ENCODE data around the gene TMEM40. TPM values are rescaled to one million over a fixed set of nuclear protein-coding genes. Genes with fewer than 3 reads are reported as not detected.
"Not testable (repeated sequence)": the region's sequence is repeated elsewhere in the genome, so short reads cannot be mapped to it uniquely, and the experiment has no call there.

The TMEM40 gene
- total RNA-seq, 1 donor from 2014 or later: not detected

GRCh38 chr3:12775970-12776369 lies 16.9 kb upstream of the TMEM40 start:
- DNase-seq (ENCODE audit: low spot score): not testable (repeated sequence)

- DNase-seq (ENCODE audit: low spot score): no peak
These were observed 16.2 kb upstream of the TMEM40 start for GRCh38 chr3:12775226-12775625.

- DNase-seq (ENCODE audit: low spot score): no peak
These were observed 15.6 kb upstream of the TMEM40 start for GRCh38 chr3:12774619-12775018.

GRCh38 chr3:12773710-12774086 lies 14.6 kb upstream of the TMEM40 start:
- no peak for DNase-seq (ENCODE audit: low spot score)

- no peak for DNase-seq (ENCODE audit: low spot score)
These were observed 14.1 kb upstream of the TMEM40 start for GRCh38 chr3:12773030-12773709.

DNA sequence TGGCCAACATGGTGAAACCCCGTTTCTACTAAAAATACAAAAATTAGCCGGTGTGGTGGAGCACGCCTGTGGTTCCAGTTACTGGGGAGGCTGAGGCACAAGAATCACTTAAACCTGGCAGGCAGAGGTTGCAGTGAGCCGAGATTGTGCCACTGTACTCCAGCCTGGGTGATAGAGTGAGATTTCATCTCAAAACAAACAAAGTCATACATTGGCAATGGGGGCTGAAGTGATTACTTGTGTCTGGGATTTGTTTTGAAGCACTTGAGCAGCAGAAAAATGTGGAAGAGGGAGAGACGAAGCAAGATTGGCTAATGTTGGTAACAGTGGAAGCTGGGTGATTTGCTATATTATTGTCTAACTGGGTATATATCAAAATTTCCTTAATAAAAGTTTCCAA lies 13.4 kb upstream of the TMEM40 start:
- DNase-seq (ENCODE audit: low spot score): no peak

- DNase-seq (ENCODE audit: low spot score): no peak
These were observed 12.2 kb upstream of the TMEM40 start for GRCh38 chr3:12771236-12771635.

- no peak for DNase-seq (ENCODE audit: low spot score)
These were observed 10.7 kb upstream of the TMEM40 start for GRCh38 chr3:12769761-12770160.

- no peak for DNase-seq (ENCODE audit: low spot score)
These were observed 9.8 kb upstream of the TMEM40 start for GRCh38 chr3:12768579-12769527.

DNA sequence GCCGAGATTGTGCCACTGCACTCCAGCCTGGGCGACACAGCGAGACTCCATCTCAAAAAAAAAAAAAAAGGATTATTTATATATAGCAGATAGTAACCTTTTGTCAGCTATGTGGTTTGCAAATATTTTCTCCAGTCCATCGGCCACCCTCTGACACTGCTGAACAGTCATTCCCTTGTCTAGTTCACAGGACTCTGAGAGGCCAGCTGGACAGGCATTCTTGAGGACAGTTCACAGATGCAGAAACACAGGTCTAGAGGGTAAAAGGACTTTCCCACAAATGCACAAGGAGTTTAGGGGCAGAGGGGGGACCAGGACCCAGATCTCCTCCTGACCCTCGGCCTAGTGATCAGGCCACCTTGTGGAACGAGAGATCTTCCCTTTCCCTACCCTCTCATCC lies 7.5 kb upstream of the TMEM40 start:
- DNase-seq (ENCODE audit: low spot score): no peak

- no peak for DNase-seq (ENCODE audit: low spot score)
These were observed 5.2 kb upstream of the TMEM40 start for GRCh38 chr3:12764171-12764776.

DNA sequence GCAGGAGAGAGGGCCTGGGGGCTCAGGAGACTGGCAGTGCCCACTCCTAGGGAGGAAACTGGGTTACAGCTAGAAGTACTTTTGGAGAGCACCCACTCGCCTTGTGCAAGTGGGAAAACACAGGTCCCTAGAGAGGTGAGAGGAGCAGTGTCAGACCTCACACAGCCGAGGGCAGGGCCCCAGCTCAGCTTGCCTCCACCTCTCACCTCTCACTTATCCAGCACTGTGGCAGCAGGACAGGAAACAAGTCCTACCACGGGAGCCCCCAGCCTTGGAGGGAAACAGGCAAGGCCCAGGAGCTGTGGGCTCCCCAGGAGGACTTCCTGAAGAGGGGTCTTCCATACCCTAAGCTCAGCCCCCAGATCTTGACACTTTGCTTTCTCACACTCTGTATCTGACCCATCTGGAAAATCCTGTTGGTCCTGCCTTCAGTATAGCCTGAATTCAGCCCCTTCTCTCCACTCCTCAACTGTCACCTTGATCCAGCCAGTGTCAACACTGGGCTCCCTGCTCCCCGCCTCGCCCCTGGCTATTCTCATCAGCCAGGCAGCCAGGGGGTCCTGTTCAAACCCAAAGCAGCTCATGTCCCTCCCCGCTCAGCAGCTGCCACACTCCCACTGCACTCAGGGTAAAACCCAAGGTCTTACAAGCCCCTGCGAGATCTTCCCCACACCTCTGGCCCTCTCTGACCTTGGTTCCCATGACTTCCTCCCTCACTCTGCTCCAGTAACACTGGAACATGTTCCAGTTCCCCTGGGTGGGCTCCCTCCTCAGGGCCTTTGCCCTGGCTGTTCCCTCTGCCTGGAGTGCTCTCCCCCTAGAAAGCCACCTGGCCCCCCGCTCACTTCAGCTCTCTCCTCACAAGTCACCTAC lies 870 bp upstream of the TMEM40 start:
- DNase-seq (ENCODE audit: low spot score): no peak

GRCh38 chr3:12758025-12758781 lies 856 bp downstream of the TMEM40 start:
- DNase-seq (ENCODE audit: low spot score): no peak

DNA sequence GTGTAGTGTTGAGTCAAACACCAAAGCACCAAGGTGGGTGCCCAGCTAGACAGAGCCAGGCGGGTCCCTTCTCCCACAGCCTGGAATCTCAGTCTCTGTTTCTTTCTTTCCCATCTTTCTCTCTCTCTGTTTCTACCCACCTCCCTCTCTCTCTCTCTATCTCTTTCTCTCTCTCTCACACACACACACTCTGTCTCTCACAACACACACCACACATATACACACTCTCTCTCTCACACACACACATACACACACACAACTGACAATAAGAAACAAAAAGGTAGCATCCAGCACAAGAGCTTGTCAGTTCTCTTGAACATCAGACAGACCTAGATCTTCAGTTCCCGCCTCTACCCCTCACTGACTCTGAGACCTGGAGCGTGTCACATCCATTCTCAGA lies 2.4 kb downstream of the TMEM40 start:
- no peak for DNase-seq (ENCODE audit: low spot score)

- no peak for DNase-seq (ENCODE audit: low spot score)
These were observed 2.9 kb downstream of the TMEM40 start for GRCh38 chr3:12756175-12756574.

DNA sequence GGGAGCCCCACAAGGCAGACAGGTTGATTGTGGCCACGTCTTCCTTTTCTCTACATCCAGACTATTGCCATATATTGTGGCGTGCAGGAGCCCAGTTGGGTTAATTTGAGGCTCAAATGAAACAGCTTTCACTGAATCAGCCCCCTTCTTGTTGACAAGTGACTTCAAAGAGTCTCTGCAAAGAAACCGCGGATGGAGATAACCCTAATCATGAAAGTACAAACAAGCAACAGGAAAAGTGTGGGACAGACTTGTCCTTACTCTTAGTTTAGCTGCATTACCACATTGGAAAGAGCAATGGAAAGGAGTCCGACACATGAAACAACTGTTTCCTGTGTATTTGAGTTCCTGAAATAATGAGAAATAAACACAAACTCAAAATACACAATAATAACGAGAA lies 3.3 kb downstream of the TMEM40 start:
- no peak for DNase-seq (ENCODE audit: low spot score)

- DNase-seq (ENCODE audit: low spot score): no peak
These were observed 4.7 kb downstream of the TMEM40 start for GRCh38 chr3:12754313-12754712.

GRCh38 chr3:12753275-12754028 lies 5.6 kb downstream of the TMEM40 start:
- DNase-seq (ENCODE audit: low spot score): no peak

DNA sequence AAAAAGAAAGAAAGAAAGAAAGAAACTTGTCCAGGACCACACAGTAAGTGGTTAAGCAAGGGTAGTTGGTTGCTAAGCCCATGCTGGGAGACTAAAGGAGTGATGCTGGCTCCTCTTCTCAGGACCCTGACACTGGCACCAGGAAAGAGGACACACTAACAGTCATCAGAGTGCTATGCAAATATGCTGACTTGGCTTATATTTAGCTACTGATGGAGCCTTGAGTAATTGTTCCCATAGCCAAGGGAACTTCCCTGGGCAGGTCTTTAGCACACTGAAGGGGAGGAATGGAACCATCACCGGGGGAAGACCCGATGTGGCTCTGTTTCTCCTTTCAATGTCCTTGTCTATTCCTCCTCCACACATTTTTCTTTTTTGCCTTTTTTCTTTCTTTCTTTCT lies 6.2 kb downstream of the TMEM40 start:
- no peak for DNase-seq (ENCODE audit: low spot score)

- no peak for DNase-seq (ENCODE audit: low spot score)
These were observed 7.0 kb downstream of the TMEM40 start for GRCh38 chr3:12752102-12752501.

Measured in mucosa of gallbladder (tissue), 1 donor.